Amniotic stem cell (primary cell): ENCODE results near the gene SWT1.
A peak's percentile ranks its signal among the peaks of the same experiment; 100 is the strongest.
"Not testable (repeated sequence)": the region's sequence is repeated elsewhere in the genome, so short reads cannot be mapped to it uniquely, and the experiment has no call there.

Experiments
- DNase-seq: peaks from one replicate; lab custom pipeline; 2025; lab: John Stamatoyannopoulos, UW

Gene SWT1

DNA sequence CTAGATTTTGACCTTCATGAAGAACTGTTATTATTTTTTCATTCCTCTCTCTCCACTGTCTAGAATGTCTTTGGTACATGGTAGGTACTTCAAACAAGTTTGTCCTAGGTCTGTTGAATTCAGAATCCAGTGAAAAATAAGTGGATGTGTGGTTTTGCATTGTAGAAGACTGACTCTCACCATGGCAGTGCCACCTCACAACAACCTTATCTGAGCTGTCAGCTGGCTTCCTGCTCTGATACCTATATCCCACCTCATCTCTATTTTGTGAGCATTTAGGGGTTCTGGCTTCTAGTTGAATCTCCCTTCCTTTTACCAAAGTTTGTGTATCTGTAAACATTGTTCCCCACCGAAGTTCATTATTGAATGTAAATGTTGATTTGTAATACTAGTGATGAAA lies 9.1 kb downstream of the SWT1 start:
- no peak for DNase-seq

DNA sequence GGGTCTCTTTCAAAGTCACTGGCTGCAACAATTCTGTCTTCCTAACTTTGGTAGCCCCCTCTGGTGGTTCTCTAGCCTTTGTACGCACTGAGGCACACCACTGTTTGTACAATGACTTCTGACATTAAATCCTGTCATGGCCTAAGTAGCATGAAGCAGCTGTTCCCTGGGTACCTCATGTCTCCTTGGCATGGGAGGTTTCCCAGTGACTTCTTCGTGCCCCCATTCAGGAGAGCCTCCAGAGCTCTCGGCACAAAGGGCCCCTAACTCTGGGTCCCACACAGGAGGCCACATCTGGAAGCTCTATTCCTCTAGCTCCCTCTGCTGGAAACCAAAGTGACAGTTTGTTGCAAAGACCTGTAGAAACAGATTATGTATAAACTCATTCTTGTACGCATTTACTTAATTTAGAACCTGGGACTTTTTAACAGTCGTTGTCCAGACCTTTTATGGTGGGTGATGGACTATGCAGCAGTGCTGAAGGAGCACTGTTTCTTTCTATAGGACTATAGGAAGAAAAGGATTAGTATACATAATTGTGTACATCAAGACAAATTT lies 13.4 kb downstream of the SWT1 start:
- DNase-seq = peak; percentile 45

DNA sequence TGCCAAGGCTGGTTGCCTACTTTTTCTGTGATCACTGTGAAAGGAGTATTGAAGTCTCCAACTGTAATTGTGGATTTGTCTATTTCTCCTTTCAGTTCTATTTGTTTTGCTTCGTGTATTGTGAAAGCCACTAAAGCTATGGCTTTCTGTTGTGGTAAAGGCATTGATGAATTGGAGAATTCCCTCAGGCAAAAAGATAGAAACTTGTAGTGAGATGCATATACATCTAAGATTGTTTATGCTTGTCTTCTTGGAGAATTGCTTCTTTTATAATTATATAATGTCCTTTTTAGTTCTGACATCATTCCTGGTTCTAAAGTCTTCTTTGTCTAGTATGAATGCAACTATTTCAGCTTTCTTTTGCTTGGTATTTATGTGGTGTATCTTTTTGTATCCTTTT lies 36.8 kb downstream of the SWT1 start:
- DNase-seq = no peak

DNA sequence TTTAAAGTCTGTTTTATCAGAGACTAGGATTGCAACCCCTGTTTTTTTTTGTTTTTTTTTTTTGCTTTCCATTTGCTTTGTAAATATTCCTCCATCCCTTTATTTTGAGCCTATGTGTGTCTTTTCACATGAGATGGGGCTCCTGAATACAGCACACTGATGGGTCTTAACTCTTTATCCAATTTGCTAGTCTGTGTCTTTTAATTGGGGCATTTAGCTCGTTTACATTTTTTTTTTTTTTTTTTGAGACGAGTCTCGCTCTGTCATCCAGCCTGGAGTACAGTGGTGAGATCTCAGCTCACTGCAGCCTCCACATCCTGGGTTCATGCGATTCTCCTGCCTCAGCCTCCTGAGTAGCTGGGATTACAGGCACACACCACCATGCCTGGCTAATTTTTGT lies 41.7 kb downstream of the SWT1 start:
- DNase-seq = not testable (repeated sequence)

DNA sequence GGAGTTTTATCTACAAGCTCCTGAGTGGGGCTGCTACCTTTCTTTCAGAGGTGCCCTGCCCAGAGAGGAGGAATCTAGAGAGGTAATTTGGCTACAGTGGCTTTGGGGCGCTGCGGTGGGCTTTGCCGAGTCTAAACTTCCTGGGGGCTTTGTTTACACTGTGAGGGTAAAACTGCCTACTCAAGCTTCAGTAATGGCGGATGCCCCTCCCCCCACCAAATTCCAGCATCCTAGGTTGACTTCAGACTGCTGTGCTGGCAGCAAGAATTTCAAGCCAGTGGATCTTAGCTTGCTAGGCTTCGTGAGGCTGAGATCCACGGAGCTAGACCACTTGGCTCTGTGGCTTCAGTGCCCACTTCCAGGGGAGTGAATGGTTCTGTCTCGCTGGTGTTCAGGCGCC lies 43.9 kb downstream of the SWT1 start:
- no peak for DNase-seq

- no peak for DNase-seq
These were observed 50.2 kb downstream of the SWT1 start for GRCh38 chr1:185207170-185207569.

- DNase-seq = no peak
These were observed 51.1 kb downstream of the SWT1 start for GRCh38 chr1:185207980-185208602.

- DNase-seq = no peak
These were observed 51.7 kb downstream of the SWT1 start for GRCh38 chr1:185208626-185209180.

GRCh38 chr1:185209357-185209756 lies 52.4 kb downstream of the SWT1 start:
- DNase-seq = not testable (repeated sequence)

DNA sequence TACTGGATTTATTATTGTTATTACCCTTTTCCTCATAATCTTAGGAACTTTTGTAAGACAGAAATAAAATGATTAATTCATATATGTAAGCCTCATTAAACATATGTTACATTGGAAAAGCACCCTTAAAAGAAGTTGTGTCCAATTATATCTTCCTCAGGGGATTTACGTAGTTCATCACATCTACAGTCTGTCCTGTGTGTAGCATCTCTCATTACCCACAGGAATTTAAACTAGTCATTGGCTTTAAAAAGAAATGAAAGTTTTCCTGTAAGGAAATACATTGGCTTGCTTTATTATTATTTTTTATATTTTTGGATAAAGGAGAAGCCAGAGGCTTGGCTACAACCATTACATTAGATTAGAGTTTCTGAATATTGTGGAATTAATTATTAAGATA lies 56.1 kb downstream of the SWT1 start:
- DNase-seq = no peak

DNA sequence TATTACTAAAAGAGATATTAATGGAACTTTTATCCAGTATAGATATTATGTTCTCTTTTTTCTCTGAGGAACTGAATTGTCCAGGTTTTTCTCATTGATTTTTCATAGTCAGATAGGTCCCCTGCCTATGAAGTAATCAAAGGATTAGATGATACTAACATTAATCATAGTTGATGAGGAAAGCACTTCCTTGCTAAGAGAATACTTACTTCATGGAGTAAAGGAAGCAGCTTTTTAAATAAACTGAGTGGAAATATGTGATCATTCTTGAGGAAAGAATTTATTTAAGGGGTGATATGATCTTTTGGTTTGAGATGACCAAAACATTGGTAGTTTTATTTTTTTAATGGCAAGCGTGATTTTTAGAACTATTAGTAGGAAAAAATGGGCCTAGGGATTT lies 58.9 kb downstream of the SWT1 start:
- no peak for DNase-seq

DNA sequence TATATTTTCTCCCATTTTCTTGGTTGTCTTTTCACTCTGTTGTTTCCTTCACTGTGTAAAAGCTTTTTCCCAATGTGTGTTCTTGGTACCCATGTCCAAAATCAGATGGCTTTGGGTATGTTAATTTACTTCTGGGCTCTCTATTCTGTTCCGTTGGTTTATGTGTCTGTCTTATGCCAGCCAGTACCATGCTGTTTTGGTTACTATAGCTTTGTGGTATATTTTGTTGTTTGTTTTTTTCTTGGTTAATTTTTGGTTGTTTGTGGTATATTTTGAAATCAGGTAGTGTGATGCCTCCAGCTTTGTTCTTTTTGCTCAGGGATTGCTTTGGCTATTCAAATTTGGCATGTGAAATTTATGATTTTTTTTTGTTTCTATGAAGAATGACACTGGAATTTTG lies 67.2 kb downstream of the SWT1 start:
- DNase-seq = no peak

GRCh38 chr1:185227161-185227560 lies 70.2 kb downstream of the SWT1 start:
- DNase-seq = no peak

DNA sequence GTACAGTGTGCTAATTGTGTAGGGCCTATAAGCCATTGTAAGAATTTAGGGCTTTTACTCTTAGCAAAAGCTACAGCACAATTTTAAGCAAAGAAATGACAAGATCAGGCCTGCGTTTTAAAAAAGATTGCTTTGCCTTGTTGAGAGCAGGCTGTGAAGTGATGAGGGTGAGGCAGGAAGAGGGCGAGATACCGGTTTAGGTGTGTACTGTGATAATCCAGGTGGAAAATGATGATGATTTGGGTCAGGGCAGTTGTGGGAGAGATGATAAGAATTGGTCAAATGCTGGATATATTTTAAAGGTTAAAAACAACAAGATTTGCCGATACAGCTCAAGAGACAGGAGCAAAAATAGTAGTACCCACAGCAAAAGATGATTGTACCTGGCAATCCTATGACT lies 72.0 kb downstream of the SWT1 start:
- no peak for DNase-seq

DNA sequence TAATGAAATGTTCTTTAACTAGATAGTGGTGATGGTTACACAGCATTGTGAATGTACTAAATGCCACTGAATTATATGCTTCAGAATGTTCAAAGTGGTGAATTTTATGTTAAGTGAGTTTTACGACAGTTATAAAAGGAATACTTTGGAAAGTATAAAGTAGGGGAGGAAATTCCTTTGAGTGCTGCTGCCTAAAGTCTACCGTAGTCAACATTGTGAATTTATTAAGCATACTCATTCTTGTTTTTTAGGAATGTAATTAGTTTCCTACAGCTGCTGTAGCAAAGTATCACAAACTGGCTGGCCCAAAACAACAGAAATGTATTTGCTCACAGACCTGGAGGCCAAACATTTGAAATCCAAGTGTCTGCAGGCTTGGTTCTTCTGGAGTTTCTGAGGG lies 73.0 kb downstream of the SWT1 start:
- no peak for DNase-seq

DNA sequence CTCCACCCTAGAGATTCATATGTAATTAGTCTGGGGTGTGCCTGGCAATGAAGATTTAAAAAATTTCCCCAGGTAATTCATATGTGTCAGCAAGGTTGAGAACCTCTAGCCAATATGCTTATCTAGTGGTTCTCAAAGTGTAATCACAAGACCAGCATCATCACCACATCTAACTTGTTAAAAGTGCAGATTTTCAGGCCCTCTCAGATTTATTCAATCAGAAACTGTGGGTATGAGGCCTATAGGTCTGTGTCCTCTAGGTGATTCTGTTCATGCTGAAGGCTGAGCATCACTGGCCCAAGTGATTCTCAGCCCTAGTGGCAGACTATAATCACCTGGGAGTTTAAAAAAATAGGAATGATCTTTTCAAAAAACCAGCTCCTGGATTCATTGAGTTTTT lies 75.9 kb downstream of the SWT1 start:
- no peak for DNase-seq

- DNase-seq = not testable (repeated sequence)
These were observed 77.2 kb downstream of the SWT1 start for GRCh38 chr1:185234183-185234582.

DNA sequence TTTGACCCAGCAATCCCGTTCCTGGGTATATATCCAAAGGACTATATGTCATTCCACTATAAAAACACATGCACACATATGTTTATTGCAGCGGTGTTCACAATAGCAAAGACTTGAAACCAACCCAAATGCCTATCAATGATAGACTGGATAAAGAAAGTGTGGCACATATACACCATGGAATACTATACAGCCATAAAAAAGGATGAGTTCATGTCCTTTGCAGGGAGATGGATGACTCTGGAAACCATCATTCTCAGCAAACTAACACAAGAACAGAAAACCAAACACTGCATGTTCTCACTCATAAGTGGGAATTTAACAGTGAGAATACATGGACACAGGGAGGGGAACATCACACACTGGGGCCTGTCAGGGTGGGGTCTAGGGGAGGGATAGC lies 80.2 kb downstream of the SWT1 start:
- not testable (repeated sequence) for DNase-seq

DNA sequence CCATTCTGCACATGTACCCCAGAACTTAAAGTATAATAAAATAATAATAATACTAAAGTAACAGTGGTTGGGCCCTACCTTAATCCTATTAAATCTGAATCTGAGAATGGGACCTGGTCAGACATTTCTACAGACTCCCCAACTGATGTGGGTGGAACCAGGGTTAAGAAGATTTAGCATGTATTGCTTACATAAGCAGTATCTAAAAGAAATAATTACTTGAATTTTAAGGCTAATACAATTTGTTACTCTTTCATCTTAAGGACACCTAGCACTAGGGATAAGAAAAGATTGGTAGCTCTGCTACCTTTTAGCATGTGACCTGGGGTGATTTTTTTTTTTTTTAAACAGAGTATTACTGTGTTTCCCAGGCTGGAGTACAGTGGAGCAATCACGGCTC lies 80.7 kb downstream of the SWT1 start:
- DNase-seq = no peak

DNA sequence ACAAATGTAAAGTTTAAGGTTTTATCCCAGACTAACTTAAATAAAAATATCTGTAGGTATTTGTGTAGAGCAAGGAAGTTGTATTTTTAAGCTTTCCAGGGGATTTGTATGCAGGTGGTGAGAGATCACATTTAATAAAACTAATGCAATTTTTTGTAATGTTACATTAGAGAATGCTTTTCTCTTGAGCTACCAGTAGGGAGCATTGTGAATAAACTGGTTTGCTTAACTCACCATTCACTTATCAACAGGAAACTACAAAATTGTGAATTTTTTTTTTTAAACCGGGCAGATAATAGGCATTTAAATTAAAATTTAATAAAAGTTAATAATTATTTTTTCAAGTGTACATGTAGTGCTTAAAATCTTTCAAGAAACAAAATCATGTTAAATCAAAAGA lies 81.5 kb downstream of the SWT1 start:
- DNase-seq = no peak

GRCh38 chr1:185239861-185240260 lies 82.9 kb downstream of the SWT1 start:
- DNase-seq = no peak

GRCh38 chr1:185241127-185241526 lies 84.2 kb downstream of the SWT1 start:
- no peak for DNase-seq

GRCh38 chr1:185244015-185244747 lies 87.2 kb downstream of the SWT1 start:
- DNase-seq = peak; percentile 0
